H1 (cell line): ENCODE measurements around the gene SLC6A17. TPM values are rescaled to one million over a fixed set of nuclear protein-coding genes. Genes with fewer than 3 reads are reported as not detected.

Experiments
- POLR2AphosphoS5 ChIP-seq: IDR thresholded peaks from 2 replicates; pipeline ENCODE4 v1.6.1; 2011; ENCODE audit warnings: low read depth, low read length
- POU5F1 ChIP-seq: IDR thresholded peaks from 2 replicates; pipeline ENCODE4 v1.6.1; 2011; ENCODE audit warnings: low read depth, mild to moderate bottlenecking, low read length, moderate library complexity
- SIRT6 ChIP-seq: IDR thresholded peaks from one replicate; pipeline ENCODE4 v1.7.1; 2012; ENCODE audit warnings: low read length, inconsistent platforms
- SP1 ChIP-seq: IDR thresholded peaks from 2 replicates; pipeline ENCODE4 v1.6.1; 2011; ENCODE audit warnings: low read depth, low read length
- SP2 ChIP-seq: IDR thresholded peaks from 2 replicates; pipeline ENCODE4 v1.6.1; 2012; ENCODE audit warnings: mild to moderate bottlenecking, low read length, inconsistent platforms
- TAF1 ChIP-seq: IDR thresholded peaks from 2 replicates; pipeline ENCODE4 v1.6.1; 2011; ENCODE audit warnings: mild to moderate bottlenecking, low read depth, low read length
- polyA plus RNA-seq, 7 experiments: library from polyadenylated mRNA; depleted of rRNA in 3 of 7; stranded (reverse) in 5 of 7; unstranded in 2 of 7; fragments of >200 nt in 5 of 7; fragments of 200-250 nt in 2 of 7; gene quantifications; 1 replicate in 5 of 7; 2 replicates in 1 of 7; 4 replicates in 1 of 7; pipeline versions ENCODE4 v1.2.1 to v1.2.3, GENCODE V29; 2011 to 2013; ENCODE audit warnings: missing spikeins in 2 of 7, mixed read lengths in 2 of 7
- total RNA-seq: library from RNA; stranded (reverse); fragmentation: NEBNext Ultra II Directional; extraction: Animal tissue kit (Norgen Biotek cat#: 25700); gene quantifications from 2 replicates; pipeline ENCODE4 v1.2.1, GENCODE V29; 2021
- TF ChIP-seq, protein P1 (sequence below): IDR thresholded peaks from 2 replicates; pipeline ENCODE4 v1.6.1; 2012; ENCODE audit warnings: inconsistent platforms

SLC6A17 gene
- total and polyA plus RNA-seq, 2 of the 8 experiments (the other 6 are each of a cell fraction or from before 2014, with no cell fraction given) = 0.15 to 0.28 TPM

GRCh38 chr1:110235181-110235833 lies 85.0 kb downstream of the SLC6A17 start (continued):
- TF ChIP-seq TAF1 (no peak), SP1 (no peak), POU5F1 (no peak), POLR2AphosphoS5 (no peak), SP2 (no peak), SIRT6 (no peak)
- TF ChIP-seq, protein P1, sequence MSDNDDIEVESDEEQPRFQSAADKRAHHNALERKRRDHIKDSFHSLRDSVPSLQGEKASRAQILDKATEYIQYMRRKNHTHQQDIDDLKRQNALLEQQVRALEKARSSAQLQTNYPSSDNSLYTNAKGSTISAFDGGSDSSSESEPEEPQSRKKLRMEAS = no peak
